ENCODE data around the gene HPCAL1. TPM values are rescaled to one million over a fixed set of nuclear protein-coding genes. Genes with fewer than 3 reads are reported as not detected.
A peak's percentile ranks its signal among the peaks of the same experiment; 100 is the strongest.

The HPCAL1 gene
- total RNA-seq, 2 donors from 2014 or later: 64.5 to 85.7 TPM

GRCh38 chr2:10383960-10384734, 81.4 kb downstream of the HPCAL1 start:
- intact Hi-C loops (cut with DNase I): no loop called here
- H3K4me1 ChIP-seq: peaks cover 15% of the 10 kb centered on the region
- no peak overlapping the region for H3K27ac ChIP-seq
- H3K9me3 ChIP-seq: no peaks in the 10 kb centered on the region
- DNase-seq: no peak
- TF ChIP-seq CTCF (IDR thresholded peaks at IDR 0.05): no peak
- no peak overlapping the region for H3K9ac ChIP-seq (ENCODE audit: low read depth in 2 of 2, low read length in 2 of 2)
- no peaks in the 10 kb centered on the region for H3K27me3 ChIP-seq
- no peak overlapping the region for H3K4me3 ChIP-seq
- no peaks in the 10 kb centered on the region for H3K36me3 ChIP-seq

GRCh38 chr2:10385501-10385900, 82.8 kb downstream of the HPCAL1 start:
- TF ChIP-seq CTCF (IDR thresholded peaks at IDR 0.05): no peak
- DNase-seq: no peak
- no peaks in the 10 kb centered on the region for H3K27me3 ChIP-seq
- no peak overlapping the region for H3K9ac ChIP-seq (ENCODE audit: low read depth in 2 of 2, low read length in 2 of 2)
- no peak overlapping the region for H3K27ac ChIP-seq
- H3K4me1 ChIP-seq: peaks cover 26% of the 10 kb centered on the region
- H3K4me3 ChIP-seq: no peak overlapping the region
- H3K9me3 ChIP-seq: no peaks in the 10 kb centered on the region
- no peaks in the 10 kb centered on the region for H3K36me3 ChIP-seq
- intact Hi-C loops (cut with DNase I): no loop called here

GRCh38 chr2:10385933-10386773, 83.4 kb downstream of the HPCAL1 start:
- no peak overlapping the region for H3K27ac ChIP-seq
- no peak for DNase-seq
- no peaks in the 10 kb centered on the region for H3K36me3 ChIP-seq
- H3K27me3 ChIP-seq: no peaks in the 10 kb centered on the region
- no peak for TF ChIP-seq CTCF (IDR thresholded peaks at IDR 0.05)
- H3K9me3 ChIP-seq: no peaks in the 10 kb centered on the region
- H3K4me1 ChIP-seq: peaks cover 26% of the 10 kb centered on the region
- intact Hi-C loops (cut with DNase I): no loop called here
- H3K9ac ChIP-seq (ENCODE audit: low read depth in 2 of 2, low read length in 2 of 2): no peak overlapping the region
- no peak overlapping the region for H3K4me3 ChIP-seq

- Histone ChIP-seq H3K9me3 (no peaks in the 10 kb centered on the region), H3K27ac (no peak overlapping the region), H3K27me3 (no peaks in the 10 kb centered on the region), H3K4me3 (no peak overlapping the region), H3K36me3 (no peaks in the 10 kb centered on the region), H3K9ac (ENCODE audit: low read depth in 2 of 2, low read length in 2 of 2) (no peak overlapping the region), H3K4me1 (peaks cover 26% of the 10 kb centered on the region)
- TF ChIP-seq CTCF (IDR thresholded peaks at IDR 0.05): no peak
- no peak for DNase-seq
- intact Hi-C loops (cut with DNase I): no loop called here
Measured at GRCh38 chr2:10387033-10387432, 84.3 kb downstream of the HPCAL1 start.

- intact Hi-C loops (cut with DNase I): no loop called here
- no peak overlapping the region for H3K27ac ChIP-seq
- no peak for TF ChIP-seq CTCF (IDR thresholded peaks at IDR 0.05)
- no peaks in the 10 kb centered on the region for H3K27me3 ChIP-seq
- H3K4me1 ChIP-seq: peaks cover 12% of the 10 kb centered on the region
- no peaks in the 10 kb centered on the region for H3K9me3 ChIP-seq
- H3K9ac ChIP-seq (ENCODE audit: low read depth in 2 of 2, low read length in 2 of 2): peak overlapping the region in 1 of 2 donors; percentile 35
- H3K36me3 ChIP-seq: no peaks in the 10 kb centered on the region
- H3K4me3 ChIP-seq: no peak overlapping the region
- no peak for DNase-seq
Measured at GRCh38 chr2:10388954-10389560, 86.4 kb downstream of the HPCAL1 start.
